ENCODE results near the gene ENAH. TPM values are rescaled to one million over a fixed set of nuclear protein-coding genes. Genes with fewer than 3 reads are reported as not detected.

The ENAH gene
- total RNA-seq = 10 to 100 TPM; 28.4 to 53.3 (median 32.6) TPM

GRCh38 chr1:225652729-225653462 lies at the start of gene ENAH:
TSS of gene ENAH (minus strand) at chr1:225653123. CDS start at chr1:225652690, 433 bp downstream.
- TF ChIP-seq CTCF (IDR thresholded peaks at IDR 0.05; ENCODE audit: low read depth) = no peak

- TF ChIP-seq CTCF (IDR thresholded peaks at IDR 0.05; ENCODE audit: low read depth) = no peak
Measured at GRCh38 chr1:225700889-225701465, 48.1 kb upstream of the ENAH start.

- TF ChIP-seq CTCF (IDR thresholded peaks at IDR 0.05; ENCODE audit: low read depth) = no peak
Measured at GRCh38 chr1:225700164-225700821, 47.4 kb upstream of the ENAH start.

GRCh38 chr1:225699336-225699735 lies 46.4 kb upstream of the ENAH start:
- TF ChIP-seq CTCF (IDR thresholded peaks at IDR 0.05; ENCODE audit: low read depth) = no peak

- no peak for TF ChIP-seq CTCF (IDR thresholded peaks at IDR 0.05; ENCODE audit: low read depth)
Measured at GRCh38 chr1:225697428-225697827, 44.5 kb upstream of the ENAH start.

- no peak for TF ChIP-seq CTCF (IDR thresholded peaks at IDR 0.05; ENCODE audit: low read depth)
Measured at GRCh38 chr1:225695578-225696337, 42.8 kb upstream of the ENAH start.

All from subcutaneous adipose tissue (tissue), 4 donors.